ENCODE results near the gene MAPT. TPM values are rescaled to one million over a fixed set of nuclear protein-coding genes. Genes with fewer than 3 reads are reported as not detected.

Gene MAPT
- total and polyA plus RNA-seq, 2 of the 4 experiments (the other 2 are of a cell fraction): 0.18 to 0.19 TPM

DNA sequence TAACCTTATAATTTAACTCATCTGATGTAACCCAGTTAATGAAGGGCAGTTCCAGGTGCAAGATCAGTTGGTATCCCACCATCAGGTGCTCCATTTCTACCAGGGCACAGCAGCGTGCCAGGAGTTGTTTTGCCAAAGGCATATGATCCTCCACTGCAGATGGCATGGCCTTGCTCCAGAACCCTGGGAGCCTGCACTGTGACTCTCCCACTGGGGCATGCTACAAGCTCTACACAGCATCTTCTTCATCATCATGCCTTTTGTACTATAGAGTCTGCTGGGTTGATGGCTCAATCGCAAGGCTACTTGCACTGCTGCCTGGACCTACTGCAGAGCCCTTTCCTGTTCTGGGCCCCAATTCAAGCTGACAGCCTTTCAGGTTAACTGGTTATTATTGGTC, 11.3 kb upstream of the MAPT start:
- Histone ChIP-seq H3K4ac (ENCODE audit: low read depth, low read length) (no peak overlapping the region), H3K27ac (ENCODE audit: insufficient read depth, low read length) (no peak overlapping the region), H4K91ac (ENCODE audit: insufficient read depth, low read depth, low read length) (no peak overlapping the region), H2AFZ (replicated peaks; ENCODE audit: low read length, poor library complexity) (no peak overlapping the region), H2AK5ac (ENCODE audit: low read depth, low read length) (no peak overlapping the region), H3K9ac (ENCODE audit: low read depth, low read length) (no peak overlapping the region), H3K4me2 (ENCODE audit: low read depth, low read length) (no peak overlapping the region), H2AK9ac (replicated peaks; ENCODE audit: low read depth, low read length, poor library complexity) (no peak overlapping the region), H2BK20ac (ENCODE audit: low read depth, low read length) (no peak overlapping the region), H3K9me1 (ENCODE audit: insufficient read depth, low read length) (0 out of 2 replicates have a peak, but pooled peaks cover 2% of the 10 kb centered on the region), H3K56ac (ENCODE audit: extremely low read depth, insufficient read depth, low read length) (no peak overlapping the region), H3K4me1 (ENCODE audit: control insufficient read depth, insufficient read depth, low read length) (no peaks in the 10 kb centered on the region), H2BK120ac (ENCODE audit: low read depth, low read length) (no peak overlapping the region), H3K36me3 (ENCODE audit: control insufficient read depth, insufficient read depth, low read length) (no peaks in the 10 kb centered on the region), H3K14ac (replicated peaks; ENCODE audit: low read depth, low read length) (no peak overlapping the region), H4K5ac (ENCODE audit: low read depth, low read length) (no peak overlapping the region), H2BK15ac (ENCODE audit: low read depth, low read length) (no peak overlapping the region), H4K20me1 (ENCODE audit: insufficient read depth, low read length) (no peaks in the 10 kb centered on the region), H4K8ac (ENCODE audit: low read depth in 2 of 2, low read length in 2 of 2) (no peak overlapping the region), H3K79me1 (ENCODE audit: low read depth in 1 of 2, low read length in 2 of 2) (no peaks in the 10 kb centered on the region), H3K18ac (ENCODE audit: low read depth, low read length) (no peak overlapping the region), H3K9me3 (ENCODE audit: control insufficient read depth, insufficient read depth, low read length) (no peaks in the 10 kb centered on the region), H2BK5ac (ENCODE audit: low read depth, low read length, poor library complexity, severe bottlenecking) (no peak overlapping the region), H3K27me3 (ENCODE audit: control insufficient read depth, insufficient read depth, low read length) (no peaks in the 10 kb centered on the region; the same call in 1 of the 2 replicates), H3K4me3 (ENCODE audit: insufficient read depth, low read depth, low read length) (no peak overlapping the region), H3K23ac (ENCODE audit: low read depth, low read length) (no peak overlapping the region)
- no peak for TF ChIP-seq MXI1 (IDR thresholded peaks at IDR 0.05; ENCODE audit: borderline replicate concordance, low read depth, low read length)
- no peak for TF ChIP-seq RAD21 (IDR thresholded peaks at IDR 0.05; ENCODE audit: low read length)
- ChIA-PET CTCF (no interaction called here), POLR2A (ENCODE audit: unreplicated experiment) (no interaction called here)
- 33% methylated on average over 1 of the region's 2 CpGs; no CpG with 5 or more reads in 1 of the 2 experiments for WGBS, 2 experiments (ENCODE audit: extremely low coverage in 2 of 2, insufficient read length in 1 of 2)
- no TSS peak for BruUV-seq (replicated peaks)
- DNase-seq (no peak), ATAC-seq (ENCODE audit: low read depth) (no peak)
- intact Hi-C loops (cut with micrococcal nuclease) (no loop called here), in situ Hi-C loops (cut with MboI; ENCODE audit: low sequenced_read_pairs) (no loop called here), dilution Hi-C loops (cut with HindIII; ENCODE audit: low sequenced_read_pairs, unreplicated experiment) (no loop called here)

All from IMR-90 (cell line).